Measurements from ENCODE around the gene UGT1A5. TPM values are rescaled to one million over a fixed set of nuclear protein-coding genes. Genes with fewer than 3 reads are reported as not detected.

Gene UGT1A5
- total RNA-seq, 4 donors from 2014 or later: 0.56 to 3.2 (median 1.2) TPM

DNA sequence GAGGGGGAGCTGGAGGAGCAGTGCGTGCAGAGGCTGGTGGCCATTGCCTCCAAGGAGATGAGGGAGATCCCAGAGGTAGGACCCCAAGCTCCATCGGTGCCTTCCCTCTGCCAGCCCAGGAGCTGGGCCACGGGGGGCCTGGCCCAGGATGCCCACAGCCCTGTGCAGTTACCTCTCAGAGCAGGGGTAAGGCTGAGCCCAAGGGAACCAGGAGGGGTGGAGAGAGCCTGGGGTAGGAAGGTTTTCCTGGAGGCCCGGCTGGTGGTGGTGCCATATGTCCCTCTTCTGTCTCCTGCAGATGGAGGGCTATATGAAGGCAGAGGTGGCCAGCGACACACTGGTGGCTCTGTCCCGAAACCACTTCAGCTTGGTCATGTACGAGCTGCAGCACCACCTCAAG, 76.8 kb downstream of the UGT1A5 start:
- 91% methylated on average over 6 of the region's 7 CpGs for WGBS
- DNase-seq (ENCODE audit: low spot score in 2 of 2): no peak
- TF ChIP-seq POLR2A (IDR thresholded peaks at IDR 0.05) (no peak), EP300 (IDR thresholded peaks at IDR 0.05) (no peak), POLR2AphosphoS5 (IDR thresholded peaks at IDR 0.05) (no peak)
- TF ChIP-seq, protein P1, sequence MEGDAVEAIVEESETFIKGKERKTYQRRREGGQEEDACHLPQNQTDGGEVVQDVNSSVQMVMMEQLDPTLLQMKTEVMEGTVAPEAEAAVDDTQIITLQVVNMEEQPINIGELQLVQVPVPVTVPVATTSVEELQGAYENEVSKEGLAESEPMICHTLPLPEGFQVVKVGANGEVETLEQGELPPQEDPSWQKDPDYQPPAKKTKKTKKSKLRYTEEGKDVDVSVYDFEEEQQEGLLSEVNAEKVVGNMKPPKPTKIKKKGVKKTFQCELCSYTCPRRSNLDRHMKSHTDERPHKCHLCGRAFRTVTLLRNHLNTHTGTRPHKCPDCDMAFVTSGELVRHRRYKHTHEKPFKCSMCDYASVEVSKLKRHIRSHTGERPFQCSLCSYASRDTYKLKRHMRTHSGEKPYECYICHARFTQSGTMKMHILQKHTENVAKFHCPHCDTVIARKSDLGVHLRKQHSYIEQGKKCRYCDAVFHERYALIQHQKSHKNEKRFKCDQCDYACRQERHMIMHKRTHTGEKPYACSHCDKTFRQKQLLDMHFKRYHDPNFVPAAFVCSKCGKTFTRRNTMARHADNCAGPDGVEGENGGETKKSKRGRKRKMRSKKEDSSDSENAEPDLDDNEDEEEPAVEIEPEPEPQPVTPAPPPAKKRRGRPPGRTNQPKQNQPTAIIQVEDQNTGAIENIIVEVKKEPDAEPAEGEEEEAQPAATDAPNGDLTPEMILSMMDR (IDR thresholded peaks at IDR 0.05): no peak
- no peaks in the 10 kb centered on the region for H3K36me3 ChIP-seq
- no peak overlapping the region for H3K4me3 ChIP-seq
- no peak overlapping the region for H3K27ac ChIP-seq
- H3K9me3 ChIP-seq: no peaks in the 10 kb centered on the region
- H3K4me1 ChIP-seq: no peaks in the 10 kb centered on the region
- H3K27me3 ChIP-seq: no peaks in the 10 kb centered on the region

DNA sequence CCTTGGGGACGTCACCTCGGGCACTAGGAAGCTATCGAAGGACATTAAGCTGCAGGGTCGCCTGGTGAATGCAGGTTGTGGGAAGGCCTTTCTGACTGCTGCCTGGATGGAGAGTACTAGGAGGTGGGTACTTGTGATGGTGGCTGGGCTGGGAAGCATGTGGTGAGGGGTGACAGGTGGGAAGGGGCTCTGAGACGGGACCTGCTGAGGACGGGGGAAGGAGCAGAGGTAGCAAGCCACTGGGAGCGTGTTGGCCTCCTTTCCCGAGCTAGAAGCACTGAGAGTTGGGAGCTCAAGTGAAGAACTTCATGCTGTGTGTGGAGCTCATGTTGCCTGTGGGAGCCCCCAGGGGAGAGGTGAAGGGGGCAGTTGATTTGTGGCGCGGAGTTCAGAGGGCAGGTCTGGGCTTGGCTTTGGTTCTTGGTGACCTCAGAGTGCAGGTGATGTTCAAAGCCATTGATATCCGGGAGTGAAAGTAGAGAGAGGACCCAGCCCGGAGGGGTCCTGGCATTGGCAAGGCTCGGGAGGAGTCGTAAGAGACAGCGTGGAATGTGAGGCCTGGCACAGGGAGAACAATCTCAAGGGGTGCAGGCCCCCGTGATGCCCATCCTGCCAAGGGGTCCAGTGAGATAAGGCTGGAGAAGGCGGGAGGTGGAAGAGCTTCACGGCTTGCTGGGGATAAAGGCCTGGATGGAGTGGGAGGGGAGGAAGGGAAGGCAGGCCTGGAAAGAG, 78.6 kb downstream of the UGT1A5 start:
- H3K27ac ChIP-seq: no peak overlapping the region
- H3K4me3 ChIP-seq: no peak overlapping the region
- no peaks in the 10 kb centered on the region for H3K9me3 ChIP-seq
- no peaks in the 10 kb centered on the region for H3K4me1 ChIP-seq
- no peak for TF ChIP-seq POLR2AphosphoS5 (IDR thresholded peaks at IDR 0.05)
- no peak for TF ChIP-seq EP300 (IDR thresholded peaks at IDR 0.05)
- 86% methylated on average over 18 of the region's 18 CpGs for WGBS
- no peak for DNase-seq (ENCODE audit: low spot score in 2 of 2)
- H3K36me3 ChIP-seq: no peaks in the 10 kb centered on the region
- no peaks in the 10 kb centered on the region for H3K27me3 ChIP-seq

- Histone ChIP-seq H3K9me3 (no peaks in the 10 kb centered on the region), H3K36me3 (no peaks in the 10 kb centered on the region), H3K4me3 (no peak overlapping the region), H3K27ac (no peak overlapping the region), H3K4me1 (no peaks in the 10 kb centered on the region), H3K27me3 (no peaks in the 10 kb centered on the region)
- TF ChIP-seq EP300 (IDR thresholded peaks at IDR 0.05) (no peak), POLR2A (IDR thresholded peaks at IDR 0.05) (no peak), POLR2AphosphoS5 (IDR thresholded peaks at IDR 0.05) (no peak)
- TF ChIP-seq, protein P1 (IDR thresholded peaks at IDR 0.05): no peak
- DNase-seq (ENCODE audit: low spot score in 2 of 2): no peak
- WGBS: 77% methylated on average over 9 of the region's 9 CpGs
Observed at GRCh38 chr2:233791883-233792329, 79.2 kb downstream of the UGT1A5 start.

DNA sequence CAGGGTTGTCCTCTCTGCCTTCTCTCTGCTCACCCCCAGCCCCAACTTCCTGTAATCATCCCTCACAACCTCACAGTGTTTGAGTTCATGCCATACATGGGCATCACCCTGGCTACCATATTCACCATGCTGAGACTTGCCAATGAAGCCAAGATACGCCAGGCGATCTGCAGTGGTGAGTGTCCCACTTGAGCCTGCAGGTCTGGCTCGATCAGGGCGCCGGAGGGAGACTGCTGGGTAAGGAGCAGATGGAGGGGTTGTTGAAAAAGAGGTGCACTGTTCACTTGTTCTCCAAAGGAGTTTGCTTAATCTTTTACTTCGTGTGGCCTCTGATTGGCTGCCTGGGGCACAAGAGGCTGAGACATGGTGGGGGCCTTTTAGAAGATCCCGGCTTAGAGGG, 80.0 kb downstream of the UGT1A5 start:
- DNase-seq (ENCODE audit: low spot score in 2 of 2): no peak
- H3K36me3 ChIP-seq: no peaks in the 10 kb centered on the region
- WGBS: 84% methylated on average over 7 of the region's 7 CpGs
- no peaks in the 10 kb centered on the region for H3K4me1 ChIP-seq
- H3K27ac ChIP-seq: no peak overlapping the region
- H3K9me3 ChIP-seq: no peaks in the 10 kb centered on the region
- H3K27me3 ChIP-seq: no peaks in the 10 kb centered on the region
- H3K4me3 ChIP-seq: no peak overlapping the region
- TF ChIP-seq EP300 (IDR thresholded peaks at IDR 0.05): no peak
- TF ChIP-seq POLR2AphosphoS5 (IDR thresholded peaks at IDR 0.05): no peak
- TF ChIP-seq, protein P1 (IDR thresholded peaks at IDR 0.05): no peak
- no peak for TF ChIP-seq POLR2A (IDR thresholded peaks at IDR 0.05)

GRCh38 chr2:233793465-233794127, 80.9 kb downstream of the UGT1A5 start:
- TF ChIP-seq, protein P1 (IDR thresholded peaks at IDR 0.05): no peak
- TF ChIP-seq POLR2A (IDR thresholded peaks at IDR 0.05) (no peak), EP300 (IDR thresholded peaks at IDR 0.05) (no peak), POLR2AphosphoS5 (IDR thresholded peaks at IDR 0.05) (no peak)
- Histone ChIP-seq H3K4me3 (no peak overlapping the region), H3K27ac (no peak overlapping the region), H3K27me3 (no peaks in the 10 kb centered on the region), H3K9me3 (no peaks in the 10 kb centered on the region), H3K4me1 (no peaks in the 10 kb centered on the region), H3K36me3 (no peaks in the 10 kb centered on the region)
- WGBS: 61% methylated on average over 3 of the region's 18 CpGs
- no peak for DNase-seq (ENCODE audit: low spot score in 2 of 2)

All from suprapubic skin (tissue), 4 donors.